NOMO-1 (cell line): ENCODE data around the gene HIGD2B.
A peak's percentile ranks its signal among the peaks of the same experiment; 100 is the strongest.
"Not testable (repeated sequence)": the region's sequence is repeated elsewhere in the genome, so short reads cannot be mapped to it uniquely, and the experiment has no call there.

Experiments
- DNase-seq, 2 experiments: peaks; one replicate each; lab custom pipeline; 2025; ENCODE audit not compliant: unreplicated experiment in 2 of 2; lab: John Stamatoyannopoulos, UW

The HIGD2B gene, protein sequence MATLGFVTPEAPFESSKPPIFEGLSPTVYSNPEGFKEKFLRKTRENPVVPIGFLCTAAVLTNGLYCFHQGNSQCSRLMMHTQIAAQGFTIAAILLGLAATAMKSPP

GRCh38 chr15:72685925-72686794, at the start of gene HIGD2B, which contains the start of gene BBS4:
TSS of gene HIGD2B (minus strand) at chr15:72686182. CDS start at chr15:72676374, 9,808 bp downstream.
TSS of gene BBS4 (plus strand) at chr15:72686207. CDS start at chr15:72686228, 21 bp downstream.
- no peak for DNase-seq

GRCh38 chr15:72735111-72735510, 49.1 kb upstream of the HIGD2B start:
- DNase-seq = no peak

- no peak for DNase-seq
These were observed 48.2 kb upstream of the HIGD2B start for GRCh38 chr15:72733941-72734738.

GRCh38 chr15:72732516-72732915, 46.5 kb upstream of the HIGD2B start:
- DNase-seq = no peak

GRCh38 chr15:72732086-72732485, 46.1 kb upstream of the HIGD2B start:
- no peak for DNase-seq

GRCh38 chr15:72728821-72729220, 42.8 kb upstream of the HIGD2B start:
- DNase-seq = no peak

GRCh38 chr15:72728249-72728648, 42.3 kb upstream of the HIGD2B start:
- DNase-seq = not testable (repeated sequence)

DNA sequence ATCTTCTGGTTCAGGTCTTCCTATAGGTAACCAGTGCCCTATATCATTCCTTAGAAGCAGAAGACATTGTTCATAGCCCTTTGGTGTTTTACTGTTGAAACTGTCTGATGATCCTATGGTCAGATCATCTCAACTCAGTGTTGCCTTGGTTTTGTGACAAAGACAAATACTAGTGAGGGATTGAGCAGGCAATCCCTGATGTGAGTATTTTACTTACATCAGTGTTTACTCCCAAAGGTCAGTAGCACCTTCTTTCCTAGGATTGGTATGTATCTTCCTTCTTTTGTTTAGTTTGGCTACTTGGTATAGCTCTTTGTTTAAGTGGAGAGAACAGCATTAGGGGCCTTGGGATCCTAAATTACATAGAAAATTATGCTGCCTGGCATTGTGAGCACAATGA, 41.2 kb upstream of the HIGD2B start:
- DNase-seq = no peak

- not testable (repeated sequence) for DNase-seq
These were observed 39.9 kb upstream of the HIGD2B start for GRCh38 chr15:72725851-72726250.

- DNase-seq = no peak
These were observed 39.5 kb upstream of the HIGD2B start for GRCh38 chr15:72725446-72725845.

GRCh38 chr15:72724028-72724427, 38.0 kb upstream of the HIGD2B start:
- DNase-seq = no peak

GRCh38 chr15:72722071-72722696, 36.2 kb upstream of the HIGD2B start:
- peak; percentile 1 to 37 for DNase-seq

DNA sequence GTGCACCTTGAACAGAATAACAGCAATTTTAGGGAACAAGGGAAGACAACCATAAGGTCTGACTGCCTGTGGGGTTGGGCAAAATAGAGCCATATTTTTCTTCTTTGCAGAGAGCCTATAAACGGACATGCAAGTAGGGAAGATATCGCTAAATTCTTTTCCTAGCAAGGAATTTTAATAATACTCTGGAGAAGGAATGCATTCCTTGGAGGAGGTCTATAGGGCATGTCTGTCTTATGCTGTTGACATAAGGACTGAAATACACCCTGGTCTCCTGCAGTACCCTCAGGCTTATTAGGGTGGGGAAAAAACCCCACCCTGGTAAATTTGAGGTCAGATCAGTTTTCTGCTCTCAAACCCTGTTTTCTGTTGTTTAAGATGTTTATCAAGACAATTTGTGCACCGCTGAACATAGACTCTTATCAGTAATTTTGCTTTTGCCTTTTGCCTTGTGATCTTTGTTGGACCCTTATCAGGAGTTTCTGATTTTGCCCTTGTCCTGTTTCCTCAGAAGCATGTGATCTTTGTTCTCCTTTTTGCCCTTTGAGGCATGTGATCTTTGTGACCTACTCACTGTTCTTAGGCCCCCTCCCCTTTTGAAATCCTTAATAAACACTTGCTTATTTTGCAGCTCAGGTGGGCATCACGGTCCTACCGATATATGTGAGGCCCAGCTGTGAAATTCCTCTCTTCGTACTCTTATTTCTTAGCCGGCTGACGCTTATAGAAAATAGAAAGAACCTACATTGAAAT, 22.7 kb upstream of the HIGD2B start:
- not testable (repeated sequence) for DNase-seq

- DNase-seq = no peak
These were observed 20.3 kb upstream of the HIGD2B start for GRCh38 chr15:72706266-72706665.

DNA sequence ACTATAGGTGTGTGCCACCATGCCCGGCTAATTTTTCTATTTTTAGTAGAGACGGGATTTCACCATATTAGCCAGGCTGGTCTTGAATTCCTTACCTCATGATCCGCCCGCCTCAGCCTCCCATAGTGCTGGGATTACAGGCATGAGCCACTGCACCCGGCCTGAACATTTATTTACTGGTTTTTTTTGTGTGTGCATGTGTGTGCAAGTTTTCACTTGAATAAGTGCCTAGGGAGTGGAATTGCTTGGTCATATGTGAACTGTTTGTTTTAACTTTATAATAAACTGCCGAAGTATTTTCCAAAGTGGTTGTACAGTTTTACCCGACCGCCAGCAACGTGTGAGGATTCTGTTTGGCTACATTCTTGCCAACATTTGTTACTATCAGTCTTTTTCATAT, 14.1 kb upstream of the HIGD2B start:
- DNase-seq = no peak

GRCh38 chr15:72698938-72699337, 13.0 kb upstream of the HIGD2B start:
- no peak for DNase-seq

GRCh38 chr15:72690938-72691337, 5.0 kb upstream of the HIGD2B start:
- no peak for DNase-seq

- DNase-seq = no peak
These were observed 2.7 kb upstream of the HIGD2B start for GRCh38 chr15:72688697-72689096.

DNA sequence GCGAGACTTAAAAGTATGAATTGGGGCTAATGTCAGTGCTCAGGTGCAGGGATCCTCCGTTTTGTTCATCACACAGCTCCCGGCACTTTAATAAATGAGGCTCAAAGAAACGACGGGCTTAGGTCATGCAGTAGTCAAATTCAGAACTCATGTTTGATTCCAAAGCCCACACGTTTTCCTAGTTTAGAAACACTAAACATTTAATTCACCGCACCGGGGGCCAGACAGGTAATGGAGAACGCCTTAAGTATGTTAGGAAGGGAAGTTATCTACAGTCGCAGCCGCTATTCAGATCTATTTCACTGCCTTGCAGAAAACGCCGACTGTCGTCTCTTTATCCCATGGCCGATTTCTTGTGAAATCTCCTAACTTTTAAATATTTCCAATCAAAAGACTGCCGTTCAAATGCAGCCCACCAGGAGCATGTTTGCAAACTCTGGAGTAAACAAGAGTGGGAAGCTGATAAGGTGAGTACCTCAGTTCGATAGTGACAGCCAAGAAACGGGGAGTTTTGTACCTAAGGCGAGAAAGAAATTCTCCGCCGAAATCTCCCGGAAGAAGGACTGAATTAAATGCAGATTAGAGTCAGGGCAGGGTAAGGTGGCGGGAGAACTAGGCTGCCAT, 569 bp downstream of the HIGD2B start:
- no peak for DNase-seq

GRCh38 chr15:72682772-72683171, 3.2 kb downstream of the HIGD2B start:
- DNase-seq = no peak
